ENCODE data around the gene LYZ. TPM values are rescaled to one million over a fixed set of nuclear protein-coding genes. Genes with fewer than 3 reads are reported as not detected.

LYZ gene
- total and polyA plus RNA-seq, 2 donors (not counting 3 experiments of a cell fraction or from before 2014, with no cell fraction given), result not detected

DNA sequence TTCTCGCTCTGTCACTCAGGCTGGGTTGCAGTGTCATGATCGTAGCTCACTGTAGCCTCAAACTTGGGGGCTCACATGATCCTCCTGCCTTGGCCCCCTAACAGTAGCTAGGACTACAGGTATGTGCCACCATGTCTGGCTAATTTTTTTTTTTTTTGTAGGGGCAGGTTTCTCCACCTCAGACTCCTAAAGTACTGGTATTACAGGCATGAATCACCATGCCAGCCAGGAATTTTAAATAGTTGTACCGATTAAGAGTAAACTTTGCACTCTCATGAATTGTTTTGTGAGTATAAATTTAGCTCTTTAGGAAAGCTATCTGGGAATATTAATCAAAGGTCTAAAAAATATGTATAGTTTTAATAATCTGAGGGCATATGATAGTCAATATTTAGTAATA is 36.9 kb downstream of the LYZ start:
- FAIRE-seq (no peak), DNase-seq (ENCODE audit: low read depth, low spot score) (no peak)
- H3K9ac ChIP-seq (replicated peaks; ENCODE audit: extremely low read depth, insufficient read depth, low read length), result no peak overlapping the region
- ChIA-PET CTCF (interaction anchor here (0.8 to 7.9 kb wide), 5 partner anchors 18 to 394 kb away, joined by 3 to 184 read pairs (median 4); no protein-coding TSS in a partner anchor), POLR2A (no interaction called here)
- H3K36me3 ChIP-seq (ENCODE audit: control insufficient read depth in 2 of 2, extremely low read depth in 1 of 2, insufficient read depth in 2 of 2, low read length in 2 of 2), result no peaks in the 10 kb centered on the region
- H2AFZ ChIP-seq (ENCODE audit: low read depth, low read length), result no peak overlapping the region
- H3K27me3 ChIP-seq (ENCODE audit: control insufficient read depth in 2 of 2, insufficient read depth in 2 of 2, low read length in 2 of 2), result no peaks in the 10 kb centered on the region
- TF ChIP-seq, protein P1, sequence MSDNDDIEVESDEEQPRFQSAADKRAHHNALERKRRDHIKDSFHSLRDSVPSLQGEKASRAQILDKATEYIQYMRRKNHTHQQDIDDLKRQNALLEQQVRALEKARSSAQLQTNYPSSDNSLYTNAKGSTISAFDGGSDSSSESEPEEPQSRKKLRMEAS (IDR thresholded peaks at IDR 0.05; ENCODE audit: insufficient read depth, insufficient read length), result no peak
- H3K9me3 ChIP-seq (replicated peaks; ENCODE audit: control insufficient read depth, insufficient read depth, low read length), result no peaks in the 10 kb centered on the region
- dilution Hi-C loops (cut with MboI; ENCODE audit: extremely low pct_ligation_motif_present, low sequenced_read_pairs) (loop anchor here (25.0 kb wide), 1 partner anchor 202 kb away; the partner anchor contains the start of gene CCT2), intact Hi-C loops (cut with micrococcal nuclease) (loop anchor here (5.0 kb wide), 1 partner anchor 202 kb away; the partner anchor contains the start of gene CCT2)
- H3K4me1 ChIP-seq (ENCODE audit: control insufficient read depth, extremely low read depth, insufficient read depth, low read length), result peaks cover 6% of the 10 kb centered on the region
- H3K9me1 ChIP-seq (replicated peaks; ENCODE audit: control insufficient read depth, extremely low read depth, insufficient read depth, low read length), result no peaks in the 10 kb centered on the region
- no peak overlapping the region for H3K4me3 ChIP-seq (replicated peaks in 1 of 3; ENCODE audit: insufficient read depth in 1 of 3, low read depth in 1 of 3, low read length in 3 of 3)
- H3K4me2 ChIP-seq (ENCODE audit: insufficient read depth, low read length), result no peak overlapping the region
- H3K79me2 ChIP-seq (ENCODE audit: control insufficient read depth, insufficient read depth, low read length), result peaks cover 3% of the 10 kb centered on the region
- no peak overlapping the region for H3K27ac ChIP-seq (ENCODE audit: insufficient read depth, low read depth, low read length)
- no peaks in the 10 kb centered on the region for H4K20me1 ChIP-seq (replicated peaks; ENCODE audit: control insufficient read depth, extremely low read depth, insufficient read depth, low read length)
- BruUV-seq (replicated peaks), result no TSS peak

DNA sequence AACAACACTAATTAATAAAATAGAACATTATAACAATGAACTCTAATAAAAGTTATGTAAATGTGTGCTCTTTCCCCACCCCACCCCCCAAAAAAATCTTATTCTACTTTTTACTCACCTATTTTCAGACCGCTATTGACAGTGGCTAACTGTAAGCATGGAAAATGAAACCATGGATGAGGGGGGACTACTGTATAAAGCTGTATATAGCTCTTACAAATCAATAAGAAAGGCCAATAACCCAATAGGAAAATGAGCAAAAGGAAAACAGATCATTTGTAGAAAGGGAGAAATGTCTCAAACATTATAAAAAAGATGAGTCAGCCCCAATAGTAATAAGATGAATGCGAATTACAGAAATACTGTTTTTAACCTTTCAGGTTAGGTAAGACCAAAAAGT is 38.7 kb downstream of the LYZ start:
- Histone ChIP-seq H3K4me3 (replicated peaks in 1 of 3; ENCODE audit: insufficient read depth in 1 of 3, low read depth in 1 of 3, low read length in 3 of 3) (no peak overlapping the region), H3K36me3 (ENCODE audit: control insufficient read depth in 2 of 2, extremely low read depth in 1 of 2, insufficient read depth in 2 of 2, low read length in 2 of 2) (peaks cover 0 to 2% of the 10 kb centered on the region in 2 experiments), H3K27me3 (ENCODE audit: control insufficient read depth in 2 of 2, insufficient read depth in 2 of 2, low read length in 2 of 2) (no peaks in the 10 kb centered on the region), H3K9me1 (replicated peaks; ENCODE audit: control insufficient read depth, extremely low read depth, insufficient read depth, low read length) (no peaks in the 10 kb centered on the region), H2AFZ (ENCODE audit: low read depth, low read length) (no peak overlapping the region), H3K4me1 (ENCODE audit: control insufficient read depth, extremely low read depth, insufficient read depth, low read length) (peaks cover 6% of the 10 kb centered on the region), H3K27ac (ENCODE audit: insufficient read depth, low read depth, low read length) (no peak overlapping the region), H4K20me1 (replicated peaks; ENCODE audit: control insufficient read depth, extremely low read depth, insufficient read depth, low read length) (no peaks in the 10 kb centered on the region), H3K79me2 (ENCODE audit: control insufficient read depth, insufficient read depth, low read length) (no peaks in the 10 kb centered on the region), H3K9me3 (replicated peaks; ENCODE audit: control insufficient read depth, insufficient read depth, low read length) (no peaks in the 10 kb centered on the region), H3K9ac (replicated peaks; ENCODE audit: extremely low read depth, insufficient read depth, low read length) (no peak overlapping the region), H3K4me2 (ENCODE audit: insufficient read depth, low read length) (no peak overlapping the region)
- no TSS peak for BruUV-seq (replicated peaks)
- FAIRE-seq (no peak), DNase-seq (ENCODE audit: low read depth, low spot score) (no peak)
- dilution Hi-C loops (cut with MboI; ENCODE audit: extremely low pct_ligation_motif_present, low sequenced_read_pairs) (loop anchor here (25.0 kb wide), 1 partner anchor 200 kb away; the partner anchor contains the start of gene CCT2), intact Hi-C loops (cut with micrococcal nuclease) (loop anchor here (5.0 kb wide), 1 partner anchor 200 kb away; the partner anchor contains the start of gene CCT2)
- POLR2A ChIA-PET, result no interaction called here
- CTCF ChIA-PET, result interaction anchor here (4.7 to 7.9 kb wide), 2 partner anchors 184 to 254 kb away, joined by 37 to 184 read pairs; no protein-coding TSS in a partner anchor
- TF ChIP-seq EZH2 (IDR thresholded peaks at IDR 0.05; ENCODE audit: borderline replicate concordance, low read depth, low read length, severe bottlenecking) (no peak), POLR2A (IDR thresholded peaks at IDR 0.05; ENCODE audit: low read depth, low read length) (no peak), FOS (IDR thresholded peaks at IDR 0.05; ENCODE audit: borderline replicate concordance, insufficient read depth, low read length) (no peak), MYC (IDR thresholded peaks at IDR 0.05; ENCODE audit: low read depth, low read length) (no peak), POLR2AphosphoS5 (IDR thresholded peaks at IDR 0.05; ENCODE audit: insufficient read depth, low read depth, low read length) (no peak), JUN (IDR thresholded peaks at IDR 0.05; ENCODE audit: borderline replicate concordance, insufficient read depth, insufficient read length, low read depth) (no peak), GATA2 (IDR thresholded peaks at IDR 0.05; ENCODE audit: insufficient read depth, insufficient read length, low read depth, low read length) (no peak)
- TF ChIP-seq, protein P1 (IDR thresholded peaks at IDR 0.05; ENCODE audit: insufficient read depth, insufficient read length), result no peak
- TF ChIP-seq, protein P2, sequence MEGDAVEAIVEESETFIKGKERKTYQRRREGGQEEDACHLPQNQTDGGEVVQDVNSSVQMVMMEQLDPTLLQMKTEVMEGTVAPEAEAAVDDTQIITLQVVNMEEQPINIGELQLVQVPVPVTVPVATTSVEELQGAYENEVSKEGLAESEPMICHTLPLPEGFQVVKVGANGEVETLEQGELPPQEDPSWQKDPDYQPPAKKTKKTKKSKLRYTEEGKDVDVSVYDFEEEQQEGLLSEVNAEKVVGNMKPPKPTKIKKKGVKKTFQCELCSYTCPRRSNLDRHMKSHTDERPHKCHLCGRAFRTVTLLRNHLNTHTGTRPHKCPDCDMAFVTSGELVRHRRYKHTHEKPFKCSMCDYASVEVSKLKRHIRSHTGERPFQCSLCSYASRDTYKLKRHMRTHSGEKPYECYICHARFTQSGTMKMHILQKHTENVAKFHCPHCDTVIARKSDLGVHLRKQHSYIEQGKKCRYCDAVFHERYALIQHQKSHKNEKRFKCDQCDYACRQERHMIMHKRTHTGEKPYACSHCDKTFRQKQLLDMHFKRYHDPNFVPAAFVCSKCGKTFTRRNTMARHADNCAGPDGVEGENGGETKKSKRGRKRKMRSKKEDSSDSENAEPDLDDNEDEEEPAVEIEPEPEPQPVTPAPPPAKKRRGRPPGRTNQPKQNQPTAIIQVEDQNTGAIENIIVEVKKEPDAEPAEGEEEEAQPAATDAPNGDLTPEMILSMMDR (IDR thresholded peaks at IDR 0.05; ENCODE audit: extremely low read depth in 1 of 2, insufficient read depth in 1 of 2, low read depth in 1 of 2, low read length in 2 of 2), result no peak
